ENCODE measurements around the gene CACNA2D1.

The CACNA2D1 gene

DNA sequence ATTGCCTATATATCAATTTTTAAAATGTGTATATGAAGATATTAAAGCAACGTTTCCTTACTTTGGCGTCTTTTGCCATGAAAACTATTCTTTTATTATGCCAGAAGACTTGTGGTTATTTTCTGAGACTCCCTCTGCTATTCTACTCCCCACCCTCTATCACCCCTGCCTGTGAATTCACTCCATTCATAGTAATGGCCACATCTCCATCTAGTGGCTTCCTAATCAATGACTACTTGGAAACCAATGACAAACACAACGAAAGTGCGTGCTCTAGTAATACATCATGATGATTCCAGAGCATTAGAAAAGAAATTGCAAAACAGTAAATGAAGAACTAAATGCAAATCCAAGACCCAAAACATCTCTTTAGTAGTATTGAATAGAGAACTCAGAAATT, 487.1 kb downstream of the CACNA2D1 start:
- TF ChIP-seq POLR2A (IDR thresholded peaks at IDR 0.05; ENCODE audit: low read depth, low read length) = no peak
- peak; percentile 69 for FAIRE-seq
- peak; percentile 5 for DNase-seq (ENCODE audit: insufficient read length, low spot score)

GRCh38 chr7:81949306-81949705, 494.3 kb downstream of the CACNA2D1 start:
- no peak for TF ChIP-seq POLR2A (IDR thresholded peaks at IDR 0.05; ENCODE audit: low read depth, low read length)
- FAIRE-seq (no peak), DNase-seq (ENCODE audit: insufficient read length, low spot score) (no peak)

DNA sequence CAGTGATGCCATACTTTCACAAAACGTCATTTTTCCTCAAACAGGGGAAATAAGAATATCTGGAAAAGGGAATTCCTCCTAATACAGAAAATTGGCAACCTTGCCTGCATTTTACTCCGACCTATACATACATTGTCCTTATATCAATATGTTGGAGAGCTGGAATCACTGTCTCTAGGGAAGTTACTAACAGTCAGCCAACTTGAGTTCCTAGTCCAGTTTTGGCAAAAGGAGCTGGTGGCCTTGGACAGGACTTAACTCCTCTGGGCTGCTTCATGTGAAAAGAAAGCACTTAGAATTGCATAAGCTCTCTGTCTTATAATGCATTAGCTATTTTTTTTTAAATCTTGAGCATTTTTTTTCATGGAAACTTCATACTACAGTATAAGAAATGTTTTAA, 499.5 kb downstream of the CACNA2D1 start:
- FAIRE-seq (no peak), DNase-seq (ENCODE audit: insufficient read length, low spot score) (no peak)
- TF ChIP-seq POLR2A (IDR thresholded peaks at IDR 0.05; ENCODE audit: low read depth, low read length) = no peak

DNA sequence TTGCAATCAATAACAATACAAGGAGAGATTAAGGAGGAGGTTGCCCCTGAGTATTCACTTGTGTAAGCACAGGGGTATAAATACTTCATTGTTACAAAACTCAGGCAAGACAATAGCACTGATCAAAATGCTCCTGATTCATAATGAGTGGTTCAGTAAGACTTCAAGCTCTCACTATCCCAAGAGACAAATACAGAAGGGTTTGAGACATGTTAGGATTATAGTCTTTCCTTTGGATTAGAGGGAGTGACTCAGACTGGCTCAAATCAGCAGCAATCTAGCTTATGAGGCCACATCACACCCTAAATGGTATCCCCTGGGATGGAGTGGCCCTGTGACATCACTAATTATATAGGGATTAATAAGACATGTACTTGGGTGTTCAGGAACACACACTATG, 506.5 kb downstream of the CACNA2D1 start:
- DNase-seq (ENCODE audit: insufficient read length, low spot score) (no peak), FAIRE-seq (no peak)
- no peak for TF ChIP-seq POLR2A (IDR thresholded peaks at IDR 0.05; ENCODE audit: low read depth, low read length)

DNA sequence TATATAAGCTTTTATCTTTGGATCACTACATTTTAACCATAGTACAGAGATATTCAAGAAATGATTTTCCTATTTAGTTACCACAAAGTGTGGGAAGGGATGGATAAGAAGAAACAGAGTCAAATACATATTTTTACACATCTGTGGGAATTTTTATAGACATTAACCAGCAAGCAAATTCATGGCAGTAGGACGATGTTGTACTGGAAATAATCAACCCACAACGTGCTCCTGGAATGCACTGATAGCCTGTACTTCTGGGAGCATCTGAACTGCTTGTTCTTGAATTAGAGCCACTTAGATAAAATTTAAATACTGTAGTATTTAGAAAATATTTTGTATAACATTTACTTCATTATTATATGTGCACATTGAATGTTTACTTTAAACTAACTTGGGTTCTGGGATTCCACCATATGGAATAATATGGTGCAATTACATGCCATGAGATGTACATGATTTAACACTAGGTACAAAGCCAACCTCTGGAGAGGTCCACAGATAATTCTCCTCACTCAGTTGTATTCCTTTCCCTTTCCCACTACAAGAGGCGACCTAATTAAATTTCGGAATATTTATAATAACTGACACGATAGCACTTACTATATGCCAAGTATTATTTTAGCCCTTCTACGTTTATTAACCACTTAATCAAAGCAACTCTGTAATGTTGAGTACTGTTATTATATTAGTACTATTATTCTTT, 508.8 kb downstream of the CACNA2D1 start:
- TF ChIP-seq POLR2A (IDR thresholded peaks at IDR 0.05; ENCODE audit: low read depth, low read length) = no peak

GRCh38 chr7:81932936-81933335, 510.6 kb downstream of the CACNA2D1 start:
- DNase-seq (ENCODE audit: insufficient read length, low spot score) (no peak), FAIRE-seq (no peak)
- no peak for TF ChIP-seq POLR2A (IDR thresholded peaks at IDR 0.05; ENCODE audit: low read depth, low read length)

More for the DNA sequence above, 508.8 kb downstream of the CACNA2D1 start:
- FAIRE-seq (no peak), DNase-seq (ENCODE audit: insufficient read length, low spot score) (no peak)

GRCh38 chr7:81929386-81929785, 514.2 kb downstream of the CACNA2D1 start:
- DNase-seq (ENCODE audit: insufficient read length, low spot score) (no peak), FAIRE-seq (no peak)

DNA sequence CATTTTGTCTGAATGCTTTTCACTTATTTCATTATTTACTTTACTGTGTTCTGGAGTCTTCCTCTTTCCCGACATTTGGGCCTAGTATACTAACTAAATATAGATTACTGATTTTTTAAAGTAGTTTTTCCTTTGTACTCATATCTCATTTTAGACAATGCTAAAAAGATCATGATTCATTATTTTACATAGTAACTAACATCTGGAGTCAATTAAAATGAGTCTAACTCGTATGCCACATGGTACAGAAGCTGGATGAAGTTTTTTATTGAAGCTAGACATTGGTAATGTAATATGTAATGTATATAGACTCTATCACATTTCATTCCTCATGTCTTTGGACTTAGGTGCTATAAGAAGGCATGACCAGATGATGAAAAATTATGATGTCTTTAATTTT, 517.4 kb downstream of the CACNA2D1 start:
- FAIRE-seq = no peak
- DNase-seq (ENCODE audit: insufficient read length, low spot score) = no peak
- no peak for TF ChIP-seq POLR2A (IDR thresholded peaks at IDR 0.05; ENCODE audit: low read depth, low read length)

More at GRCh38 chr7:81929386-81929785, 514.2 kb downstream of the CACNA2D1 start:
- TF ChIP-seq POLR2A (IDR thresholded peaks at IDR 0.05; ENCODE audit: low read depth, low read length) = no peak

DNA sequence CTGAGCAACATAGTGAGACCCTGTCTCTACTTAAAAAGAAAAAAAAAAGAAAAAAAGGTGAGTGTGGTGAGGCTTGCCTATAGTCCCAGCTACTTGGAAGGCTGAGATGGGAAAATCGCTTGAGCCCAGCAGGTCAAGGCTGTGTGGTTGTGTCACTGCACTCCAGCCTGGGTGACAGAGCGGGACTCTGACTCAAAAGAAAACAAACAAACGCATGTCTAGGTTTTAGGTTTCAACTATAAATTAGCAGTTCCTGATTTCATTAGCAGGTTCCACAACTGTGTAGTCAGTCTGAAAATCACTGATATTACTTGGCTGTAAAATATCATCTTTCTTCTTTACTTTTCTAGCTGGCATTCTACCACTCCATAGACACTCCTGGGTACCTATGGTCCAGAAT, 518.0 kb downstream of the CACNA2D1 start:
- DNase-seq (ENCODE audit: insufficient read length, low spot score) = no peak
- no peak for FAIRE-seq
- TF ChIP-seq POLR2A (IDR thresholded peaks at IDR 0.05; ENCODE audit: low read depth, low read length) = no peak

DNA sequence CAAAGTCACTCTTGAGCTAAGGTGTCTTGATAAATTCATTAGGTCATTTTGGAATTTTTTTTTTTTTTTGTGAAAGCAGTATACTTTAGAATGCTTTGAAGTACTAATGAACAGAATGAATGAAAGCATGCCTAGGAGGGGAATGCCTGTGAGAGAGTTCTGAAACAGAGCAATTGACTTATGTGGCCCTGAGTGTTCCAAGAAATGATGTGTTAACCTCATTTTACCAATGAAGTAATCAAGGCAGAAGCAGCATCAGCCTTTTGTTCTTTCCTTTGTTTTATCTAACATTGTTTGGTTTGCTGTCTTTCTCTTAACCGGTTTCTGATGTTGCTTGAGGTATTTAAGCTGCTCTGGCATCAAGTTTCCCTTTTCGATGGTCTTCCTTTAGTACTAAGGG, 519.1 kb downstream of the CACNA2D1 start:
- no peak for TF ChIP-seq POLR2A (IDR thresholded peaks at IDR 0.05; ENCODE audit: low read depth, low read length)
- no peak for FAIRE-seq
- DNase-seq (ENCODE audit: insufficient read length, low spot score) = no peak

GRCh38 chr7:81919494-81919893, 524.1 kb downstream of the CACNA2D1 start:
- no peak for TF ChIP-seq POLR2A (IDR thresholded peaks at IDR 0.05; ENCODE audit: low read depth, low read length)
- DNase-seq (ENCODE audit: insufficient read length, low spot score) (no peak), FAIRE-seq (no peak)

DNA sequence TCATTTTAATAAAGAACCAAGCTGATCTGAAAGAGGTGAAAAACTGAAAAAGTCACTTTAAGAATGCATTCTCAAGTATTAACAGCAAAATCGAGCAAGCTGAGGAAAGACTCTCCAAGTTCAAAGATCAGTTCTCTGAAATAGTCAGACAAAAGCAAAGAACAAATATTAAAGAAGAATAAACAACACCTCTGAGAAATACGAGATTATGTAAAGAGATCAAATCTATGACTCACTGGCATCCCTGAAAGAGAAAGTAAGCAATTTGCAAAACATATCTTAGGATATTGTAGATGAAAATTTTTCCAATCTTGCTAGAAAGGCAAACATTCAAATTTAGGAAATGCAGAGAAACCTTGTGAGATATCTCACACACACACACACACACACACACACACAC, 535.4 kb downstream of the CACNA2D1 start:
- no peak for FAIRE-seq
- no peak for TF ChIP-seq POLR2A (IDR thresholded peaks at IDR 0.05; ENCODE audit: low read depth, low read length)
- no peak for DNase-seq (ENCODE audit: insufficient read length, low spot score)

GRCh38 chr7:81903115-81903514, 540.5 kb downstream of the CACNA2D1 start:
- DNase-seq (ENCODE audit: insufficient read length, low spot score) = no peak
- no peak for TF ChIP-seq POLR2A (IDR thresholded peaks at IDR 0.05; ENCODE audit: low read depth, low read length)
- no peak for FAIRE-seq

DNA sequence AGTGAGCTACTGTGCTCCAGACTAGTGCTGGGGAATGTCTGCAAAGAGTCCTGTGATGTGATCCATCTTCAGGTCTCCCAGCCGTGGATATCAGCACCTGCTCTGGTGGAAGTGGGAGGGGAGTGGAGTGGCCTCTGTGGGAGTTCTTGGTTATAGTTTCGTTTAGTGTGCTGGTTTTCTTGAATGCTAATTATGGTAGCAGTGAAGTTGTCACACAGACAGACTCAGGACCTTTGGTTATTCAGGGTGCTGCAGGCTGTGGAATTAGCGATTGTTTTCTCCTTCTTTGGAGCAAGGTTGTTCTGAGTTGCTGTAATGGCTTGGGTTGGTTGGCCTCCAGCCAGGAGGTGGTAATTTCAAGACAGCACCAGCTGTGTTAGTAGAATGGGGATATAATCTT, 541.0 kb downstream of the CACNA2D1 start:
- DNase-seq (ENCODE audit: insufficient read length, low spot score) (no peak), FAIRE-seq (no peak)
- no peak for TF ChIP-seq POLR2A (IDR thresholded peaks at IDR 0.05; ENCODE audit: low read depth, low read length)
